OCI-LY7 (cell line): ENCODE measurements around the gene PLCB1. TPM values are rescaled to one million over a fixed set of nuclear protein-coding genes. Genes with fewer than 3 reads are reported as not detected.

Experiments
- BruUV-seq: library from RNA; stranded (reverse); fragments of 400-500 nt; replicated peaks from 2 replicates; lab custom pipeline; 2021; lab: Mats Ljungman, UMichigan
- CTCF ChIA-PET: fragments of 300-600 bp; sonication (Branson Sonifier 250); formaldehyde crosslinking; loops from one replicate; lab custom pipeline; 2022; ENCODE audit warnings: antibody characterized with exemption; ENCODE audit not compliant: unreplicated experiment; lab: Charles Lee
- POLR2A ChIA-PET: fragments of 300-600 bp; sonication (Branson Sonifier 250); formaldehyde crosslinking; loops from one replicate; lab custom pipeline; 2022; ENCODE audit warnings: antibody characterized with exemption; lab: Charles Lee
- DNase-seq: peaks from one replicate; pipeline ENCODE4 v3.0.0-alpha.2; 2015; ENCODE audit warnings: low spot score
- H2AFZ ChIP-seq: fragments of 200-600 bp; sonication (generic), shearing (Covaris generic); 2 replicates; pipeline ENCODE4 v1.6.1; 2014; ENCODE audit warnings: mild to moderate bottlenecking, antibody characterized with exemption, low read length, moderate library complexity
- H3K27ac ChIP-seq: fragments of 200-600 bp; sonication (generic); 2 replicates; pipeline ENCODE4 v1.5.1; 2014; ENCODE audit warnings: mixed run types, low read depth, mild to moderate bottlenecking, moderate library complexity, low read length, inconsistent platforms; ENCODE audit not compliant: poor library complexity, severe bottlenecking
- H3K36me3 ChIP-seq: fragments of 200-600 bp; sonication (generic); 2 replicates; pipeline ENCODE4 v1.6.1; 2014; ENCODE audit warnings: mild to moderate bottlenecking, antibody characterized with exemption, low read length, moderate library complexity, mixed read lengths; ENCODE audit not compliant: insufficient read depth
- H3K4me1 ChIP-seq: fragments of 200-600 bp; sonication (generic); 2 replicates; pipeline ENCODE4 v1.5.1; 2014; ENCODE audit warnings: mild to moderate bottlenecking, low read length; ENCODE audit not compliant: insufficient read depth, poor library complexity, severe bottlenecking
- H3K4me2 ChIP-seq: fragments of 200-600 bp; sonication (generic); 2 replicates; pipeline ENCODE4 v1.6.1; 2014; ENCODE audit warnings: mild to moderate bottlenecking, low read length
- H3K4me3 ChIP-seq: fragments of 200-600 bp; sonication (generic); 2 replicates; pipeline ENCODE4 v1.5.1; 2014; ENCODE audit warnings: mild to moderate bottlenecking, low read depth, low read length; ENCODE audit not compliant: poor library complexity, severe bottlenecking
- H3K79me2 ChIP-seq: fragments of 200-600 bp; sonication (generic); 2 replicates; pipeline ENCODE4 v1.6.1; 2016; ENCODE audit warnings: low read depth, mild to moderate bottlenecking, low read length, moderate library complexity, mixed read lengths; ENCODE audit not compliant: insufficient read depth
- H3K9me2 ChIP-seq: fragments of 200-600 bp; sonication (generic); 2 replicates; pipeline ENCODE4 v1.6.1; 2016; ENCODE audit warnings: mild to moderate bottlenecking, low read length, mixed read lengths; ENCODE audit not compliant: insufficient read depth
- H3K9me3 ChIP-seq: fragments of 200-600 bp; sonication (generic); 2 replicates; pipeline ENCODE4 v1.6.1; 2014; ENCODE audit warnings: mild to moderate bottlenecking, mixed run types, low read length, mixed read lengths
- H4K20me1 ChIP-seq: fragments of 200-600 bp; sonication (generic); 2 replicates; pipeline ENCODE4 v1.6.1; 2014; ENCODE audit warnings: mild to moderate bottlenecking, antibody characterized with exemption, low read length, moderate library complexity, mixed read lengths; ENCODE audit not compliant: insufficient read depth
- CTCF ChIP-seq: fragments of 200-600 bp; sonication (generic); conservative IDR thresholded peaks from 2 replicates; pipeline ENCODE4 v1.5.1; 2014; ENCODE audit warnings: mild to moderate bottlenecking, antibody characterized with exemption, low read length, moderate library complexity, mixed read lengths
- EZH2phosphoT487 ChIP-seq: fragments of 200-600 bp; sonication (generic); IDR thresholded peaks from 2 replicates; pipeline ENCODE4 v1.6.1; 2018; ENCODE audit warnings: low read depth, borderline replicate concordance, mild to moderate bottlenecking, mixed run types, antibody characterized with exemption, low read length, moderate library complexity, mixed read lengths
- intact Hi-C: fragments of 100-400 bp; cut with micrococcal nuclease; formaldehyde crosslinking; loops from one replicate; pipeline ENCODE4 v1.10.0; 2022; ENCODE audit not compliant: unreplicated experiment
- total RNA-seq, 2 experiments: library from RNA; depleted of rRNA in 1 of 2; stranded (reverse); fragments of >200 nt in 1 of 2; shearing (Covaris generic) in 1 of 2; gene quantifications; 2 replicates each; pipeline ENCODE4 v1.2.3, GENCODE V29; 2014 to 2022

The PLCB1 gene
- total RNA-seq, 2 experiments from 2014 or later, result 14.6 to 30.5 TPM

GRCh38 chr20:8124639-8125038 lies 7.4 kb upstream of the PLCB1 start:
- Histone ChIP-seq H3K4me3 (no peak overlapping the region), H4K20me1 (no peaks in the 10 kb centered on the region), H3K4me2 (no peak overlapping the region), H3K27ac (no peak overlapping the region), H3K9me2 (no peaks in the 10 kb centered on the region), H2AFZ (no peak overlapping the region), H3K79me2 (no peaks in the 10 kb centered on the region), H3K36me3 (no peaks in the 10 kb centered on the region), H3K4me1 (no peaks in the 10 kb centered on the region), H3K9me3 (no peaks in the 10 kb centered on the region)
- CTCF ChIA-PET, result no interaction called here
- TF ChIP-seq EZH2phosphoT487 (no peak), CTCF (no peak)
- intact Hi-C loops, result no loop called here
- no peak for DNase-seq
- POLR2A ChIA-PET, result no interaction called here
- BruUV-seq, result no TSS peak

GRCh38 chr20:8126181-8126580 lies 5.9 kb upstream of the PLCB1 start:
- Histone ChIP-seq H3K9me3 (no peaks in the 10 kb centered on the region), H3K9me2 (no peaks in the 10 kb centered on the region), H3K27ac (no peak overlapping the region), H3K36me3 (no peaks in the 10 kb centered on the region), H4K20me1 (no peaks in the 10 kb centered on the region), H3K4me3 (no peak overlapping the region), H3K4me2 (no peak overlapping the region), H2AFZ (no peak overlapping the region), H3K4me1 (peaks cover under 1% of the 10 kb centered on the region), H3K79me2 (no peaks in the 10 kb centered on the region)
- ChIA-PET POLR2A (interaction anchor here (0.6 to 1.1 kb wide), 2 partner anchors 64 to 94 kb away, joined by 3 read pairs; no protein-coding TSS in a partner anchor), CTCF (no interaction called here)
- intact Hi-C loops, result no loop called here
- no peak for DNase-seq
- BruUV-seq, result no TSS peak
- no peak for TF ChIP-seq EZH2phosphoT487
- no peak for TF ChIP-seq CTCF

- TF ChIP-seq CTCF (no peak), EZH2phosphoT487 (no peak)
- ChIA-PET POLR2A (interaction anchor here (0.6 to 0.8 kb wide), 4 partner anchors 10 to 1317 kb away, joined by 3 to 5 read pairs (median 4); no protein-coding TSS in a partner anchor), CTCF (interaction anchor here (0.5 kb wide), 1 partner anchor 1476 kb away, joined by 3 read pairs; no protein-coding TSS in a partner anchor)
Observed at GRCh38 chr20:8126841-8127378, 5.2 kb upstream of the PLCB1 start.

More at GRCh38 chr20:8126841-8127378, 5.2 kb upstream of the PLCB1 start:
- no peaks in the 10 kb centered on the region for H3K9me3 ChIP-seq
- intact Hi-C loops, result no loop called here
- H3K4me1 ChIP-seq, result peaks cover 7% of the 10 kb centered on the region
- H2AFZ ChIP-seq, result no peak overlapping the region
- H3K9me2 ChIP-seq, result no peaks in the 10 kb centered on the region
- H3K79me2 ChIP-seq, result no peaks in the 10 kb centered on the region
- H4K20me1 ChIP-seq, result no peaks in the 10 kb centered on the region
- H3K27ac ChIP-seq, result no peak overlapping the region
- no peak for DNase-seq
- no peak overlapping the region for H3K4me2 ChIP-seq
- no peak overlapping the region for H3K4me3 ChIP-seq
- BruUV-seq, result no TSS peak
- no peaks in the 10 kb centered on the region for H3K36me3 ChIP-seq
